ACHN (cell line): ENCODE results near the gene MAPKBP1.

Source experiments
- DNase-seq: peaks from one replicate; pipeline ENCODE4 v3.0.0-alpha.2; 2015
- in situ Hi-C: cut with HindIII; loops from 2 replicates; pipeline ENCODE4 v1.10.0; 2017; ENCODE audit warnings: low sequenced_read_pairs, low pct_ligation_motif_present, low pct_unique_long_range_greater_than_20kb

MAPKBP1 gene

GRCh38 chr15:41839781-41840491, 65.7 kb downstream of the MAPKBP1 start:
- no peak for DNase-seq
- in situ Hi-C loops: no loop called here

DNA sequence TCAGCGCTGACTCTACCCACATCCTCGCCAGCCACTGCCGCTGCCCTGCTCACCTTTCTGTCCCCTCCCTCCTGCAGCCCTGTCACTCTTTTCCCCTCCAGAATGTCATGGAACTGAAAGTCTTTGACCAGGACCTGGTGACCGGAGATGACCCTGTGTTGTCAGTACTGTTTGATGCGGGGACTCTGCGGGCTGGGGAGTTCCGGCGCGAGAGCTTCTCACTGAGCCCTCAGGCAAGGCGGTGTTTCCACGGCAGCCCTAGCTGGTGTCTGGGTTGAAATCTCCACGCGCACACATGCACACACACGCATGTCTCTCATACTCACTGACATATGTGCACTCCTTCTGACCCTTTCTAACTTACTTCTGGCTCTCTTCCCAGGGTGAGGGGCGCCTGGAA, 66.4 kb downstream of the MAPKBP1 start:
- in situ Hi-C loops: no loop called here

DNA sequence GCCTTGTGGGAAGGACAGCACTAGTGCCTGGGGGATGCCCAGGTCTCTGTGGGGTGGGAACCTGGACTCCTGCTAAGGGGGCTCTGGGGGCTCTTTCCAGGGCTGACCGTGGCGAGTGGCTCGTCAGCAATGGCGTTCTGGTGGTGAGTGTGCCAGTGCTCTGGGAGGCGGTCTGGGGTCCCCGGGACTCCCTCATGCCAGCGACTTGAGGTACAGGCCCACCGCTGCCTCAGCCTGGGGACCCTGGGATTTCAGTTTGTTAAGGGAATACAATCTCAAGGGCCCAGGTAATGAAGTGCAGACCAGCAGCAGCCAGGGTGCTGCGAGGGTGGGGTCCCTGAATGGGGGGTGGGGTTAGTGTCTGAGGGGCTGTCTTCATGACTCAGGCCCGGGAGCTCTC, 66.8 kb downstream of the MAPKBP1 start:
- in situ Hi-C loops: no loop called here
- DNase-seq: no peak

More for the DNA sequence above, 66.4 kb downstream of the MAPKBP1 start:
- no peak for DNase-seq

DNA sequence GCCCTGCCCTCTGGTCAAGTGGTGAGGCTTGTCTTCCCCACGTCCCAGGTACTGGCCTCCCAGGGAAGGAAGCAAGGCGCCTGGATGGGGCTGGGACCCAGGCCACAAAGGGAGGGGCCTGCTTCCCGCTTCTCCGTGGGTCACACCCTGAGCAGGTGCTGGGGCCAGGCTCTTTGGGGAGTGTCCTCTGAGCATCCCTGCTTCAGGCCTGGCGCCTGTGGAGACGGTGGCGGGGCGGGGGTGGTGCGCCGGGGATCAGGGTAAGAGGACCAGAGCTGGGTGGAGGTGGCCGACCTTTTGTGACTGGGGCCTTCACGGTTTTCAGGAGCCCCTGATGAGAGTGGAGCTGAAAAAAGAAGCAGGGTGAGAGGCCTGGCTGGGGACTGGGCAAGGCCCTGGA, 67.9 kb downstream of the MAPKBP1 start:
- in situ Hi-C loops: no loop called here
- DNase-seq: no peak

- DNase-seq: no peak
- in situ Hi-C loops: no loop called here
Measured at GRCh38 chr15:41843571-41843970, 69.3 kb downstream of the MAPKBP1 start.

DNA sequence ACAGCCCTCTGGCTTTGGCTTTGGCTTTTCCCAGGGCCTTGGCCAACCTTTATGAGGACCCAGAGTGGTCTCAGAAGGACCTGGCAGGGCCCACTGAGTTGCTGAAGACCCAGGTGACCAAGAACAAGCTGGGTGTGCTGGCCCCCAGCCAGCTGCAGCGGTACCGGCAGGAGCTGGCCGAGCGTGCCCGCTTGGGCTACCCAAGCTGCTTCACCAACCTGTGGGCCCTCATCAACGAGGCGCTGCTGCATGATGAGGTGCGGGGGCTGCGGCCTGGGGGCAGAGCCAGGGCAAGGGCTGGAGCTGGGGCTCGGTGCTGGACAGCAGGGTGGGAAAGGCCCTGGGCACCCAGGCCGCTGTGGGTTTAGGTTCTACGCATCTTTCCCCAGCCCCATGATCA, 70.5 kb downstream of the MAPKBP1 start:
- no peak for DNase-seq
- in situ Hi-C loops: no loop called here

GRCh38 chr15:41847206-41847605, 72.9 kb downstream of the MAPKBP1 start:
- DNase-seq: no peak
- in situ Hi-C loops: no loop called here

DNA sequence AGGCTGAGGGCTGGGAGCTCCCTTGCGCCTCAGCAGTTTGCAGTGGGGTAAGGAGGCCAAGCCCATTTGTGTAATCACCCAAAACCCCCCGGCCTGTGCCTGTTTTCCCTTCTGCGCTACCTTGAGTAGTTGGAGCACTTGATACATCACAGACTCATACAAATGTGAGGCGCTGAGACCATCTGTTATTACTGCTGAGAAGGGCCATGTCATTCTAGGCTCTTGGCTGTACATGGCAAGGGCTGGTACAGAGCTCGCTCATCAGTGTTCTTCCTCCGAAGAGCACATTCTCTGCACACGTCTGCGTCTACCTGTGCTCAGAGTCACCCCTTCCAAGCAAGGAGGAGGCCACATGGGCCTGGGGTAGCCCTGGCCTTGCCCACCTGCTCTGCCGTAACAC, 73.7 kb downstream of the MAPKBP1 start:
- no peak for DNase-seq
- in situ Hi-C loops: no loop called here

- no peak for DNase-seq
- in situ Hi-C loops: no loop called here
Measured at GRCh38 chr15:41848631-41849030, 74.3 kb downstream of the MAPKBP1 start.

GRCh38 chr15:41849204-41849603, 74.9 kb downstream of the MAPKBP1 start:
- DNase-seq: no peak
- in situ Hi-C loops: no loop called here

- no peak for DNase-seq
- in situ Hi-C loops: no loop called here
Measured at GRCh38 chr15:41849861-41850260, 75.6 kb downstream of the MAPKBP1 start.

DNA sequence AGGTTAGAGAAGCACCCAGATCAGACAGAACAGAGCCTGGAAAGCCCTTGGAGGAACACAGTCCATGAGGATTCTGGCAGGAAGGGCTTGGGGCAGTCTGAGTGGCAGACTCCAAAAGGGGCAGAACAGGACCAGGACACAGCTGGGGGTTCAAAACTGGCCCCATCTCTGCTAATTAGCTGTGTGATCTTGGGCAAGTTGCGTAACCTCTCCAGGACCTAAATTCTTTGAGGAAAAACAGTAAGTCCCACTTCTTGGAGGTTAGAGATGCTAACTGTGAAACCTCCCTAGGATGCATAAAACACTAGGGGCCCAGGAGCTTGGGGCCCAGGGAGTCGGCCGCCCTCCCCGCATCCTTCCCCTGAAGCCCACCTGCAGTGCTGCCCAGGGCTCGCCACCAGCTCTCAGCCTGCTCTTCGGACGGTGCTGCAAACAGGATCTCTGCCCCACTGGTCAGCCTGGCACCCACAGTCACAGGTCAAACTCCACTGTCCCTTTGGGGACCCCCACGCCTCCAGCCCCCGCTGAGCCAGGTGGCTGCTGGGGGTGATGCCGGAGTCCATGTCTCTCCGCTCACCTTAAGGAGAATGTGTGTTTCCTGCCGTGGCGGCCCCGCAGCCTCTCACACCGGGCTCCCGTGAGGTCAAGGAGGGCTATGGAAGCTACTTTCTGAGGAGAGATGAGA, 76.3 kb downstream of the MAPKBP1 start:
- in situ Hi-C loops: no loop called here

GRCh38 chr15:41851167-41851523, 76.9 kb downstream of the MAPKBP1 start:
- in situ Hi-C loops: no loop called here
- no peak for DNase-seq

More for the DNA sequence above, 76.3 kb downstream of the MAPKBP1 start:
- no peak for DNase-seq

DNA sequence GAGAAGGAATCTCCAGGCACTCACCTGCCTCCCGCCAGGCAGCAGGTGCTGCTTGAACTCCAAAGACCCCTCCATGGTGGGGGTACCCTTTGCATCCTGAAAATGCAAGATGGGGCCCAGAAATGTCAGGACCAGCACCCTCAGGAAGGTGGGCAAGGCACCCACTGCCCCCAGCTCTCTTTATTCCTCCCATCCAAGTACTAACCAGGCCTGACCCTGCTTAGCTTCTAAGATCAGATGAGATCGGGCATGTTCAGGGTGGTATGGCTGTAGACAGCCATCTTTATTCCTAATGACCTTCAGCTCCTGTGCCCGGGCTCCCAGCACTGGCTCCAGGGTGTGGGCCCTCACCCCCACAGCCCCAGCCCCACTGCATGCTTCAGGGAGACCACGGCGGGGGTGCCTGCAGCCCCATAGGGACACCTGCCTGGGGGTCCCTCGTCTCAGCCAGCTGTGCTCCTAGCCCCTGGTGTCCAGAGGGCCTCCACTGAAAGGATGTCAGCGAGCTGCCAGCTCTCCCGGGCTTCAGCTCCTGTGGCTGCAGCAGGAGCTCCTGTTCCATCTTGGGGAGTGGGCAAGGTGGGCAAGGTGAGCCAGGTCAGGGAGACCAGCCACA, 77.6 kb downstream of the MAPKBP1 start:
- DNase-seq: no peak
- in situ Hi-C loops: no loop called here

GRCh38 chr15:41852736-41853590, 78.7 kb downstream of the MAPKBP1 start:
- in situ Hi-C loops: no loop called here
- DNase-seq: no peak

DNA sequence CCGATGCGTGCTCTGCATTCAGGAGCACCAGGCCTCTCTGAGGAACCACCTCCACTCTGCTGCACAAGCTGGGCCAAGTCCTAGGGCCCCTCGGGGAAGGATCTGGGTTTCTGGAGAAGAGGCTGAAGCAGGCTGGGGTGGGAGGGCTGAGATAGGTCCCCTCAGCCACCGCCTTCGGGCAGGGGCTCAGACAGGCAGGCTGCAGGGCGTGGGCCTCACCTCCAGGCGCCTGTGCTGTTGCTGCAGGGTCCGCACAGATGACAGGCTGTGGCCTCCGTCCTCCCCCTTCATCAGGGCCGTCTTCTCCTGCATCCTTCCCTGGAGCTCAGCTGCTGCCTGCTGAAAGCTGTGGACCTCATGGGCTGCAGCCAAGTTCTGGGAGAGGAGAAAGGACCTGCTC, 79.5 kb downstream of the MAPKBP1 start:
- in situ Hi-C loops: no loop called here
- DNase-seq: no peak

GRCh38 chr15:41854443-41854842, 80.2 kb downstream of the MAPKBP1 start:
- in situ Hi-C loops: no loop called here
- no peak for DNase-seq

DNA sequence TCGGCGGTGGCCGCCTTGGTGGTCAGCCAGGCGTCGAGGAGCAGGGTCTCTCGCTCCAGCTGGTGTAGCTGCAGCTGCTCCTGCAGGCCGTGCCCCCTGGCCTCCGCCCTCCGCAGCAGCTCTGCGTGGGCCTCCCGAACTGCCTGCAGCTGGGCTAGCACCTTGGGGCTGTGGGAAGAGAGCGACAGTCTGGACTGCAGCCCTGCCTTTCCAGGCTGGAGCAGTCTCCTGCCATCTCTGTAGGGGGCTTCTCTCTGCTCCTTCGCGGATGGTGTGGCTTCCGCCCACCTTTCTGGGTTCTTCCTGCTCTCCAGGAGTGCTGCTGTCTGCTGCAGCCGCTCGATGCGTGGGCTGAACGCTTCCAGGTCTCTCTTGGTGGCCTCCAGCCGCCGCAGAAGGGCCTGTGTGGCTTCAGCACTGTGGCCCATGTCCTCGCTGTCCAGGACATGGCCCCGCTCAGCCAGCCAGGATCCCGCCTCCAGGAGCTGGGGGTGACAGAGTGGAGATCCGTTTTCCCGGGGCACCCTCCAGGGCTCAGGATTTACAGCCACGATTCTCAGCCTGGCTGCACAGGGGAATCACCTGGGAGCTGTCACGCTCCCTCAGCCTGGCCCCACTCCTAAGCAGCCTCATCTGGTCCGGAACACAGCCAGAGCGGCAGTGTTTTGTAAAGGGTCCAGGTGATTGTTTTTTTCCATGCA, 81.1 kb downstream of the MAPKBP1 start:
- in situ Hi-C loops: no loop called here
- DNase-seq: no peak

DNA sequence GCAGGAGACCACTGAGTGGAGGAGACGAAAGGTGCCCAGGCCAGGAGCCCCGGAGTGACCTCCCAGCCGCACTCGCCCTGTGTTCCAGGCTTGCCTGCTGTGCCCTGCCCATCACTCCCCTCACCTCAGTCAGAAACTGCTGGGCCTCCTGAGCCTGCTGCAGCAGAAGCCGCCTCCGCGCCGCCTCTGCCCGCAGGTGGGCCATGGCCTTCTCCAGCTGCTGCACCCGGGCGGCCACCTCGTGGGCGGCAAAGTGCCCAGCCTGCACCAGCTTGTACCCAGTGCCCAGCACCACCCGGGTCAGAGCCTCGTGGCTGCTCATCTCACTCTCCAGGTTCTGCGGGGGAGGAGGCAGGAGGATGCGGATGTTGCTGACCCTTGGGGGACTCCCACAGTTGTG, 82.0 kb downstream of the MAPKBP1 start:
- DNase-seq: no peak
- in situ Hi-C loops: no loop called here
